Rectal smooth muscle tissue (tissue), 1 donor: ENCODE data around the gene FIGNL2.
"Not testable (repeated sequence)": the region's sequence is repeated elsewhere in the genome, so short reads cannot be mapped to it uniquely, and the experiment has no call there.

Source experiments
- H3K27ac ChIP-seq: one replicate; pipeline ENCODE4 v1.7.0; 2013; ENCODE audit warnings: low read depth, low read length, inconsistent platforms
- H3K27me3 ChIP-seq: one replicate; pipeline ENCODE4 v1.7.0; 2013; ENCODE audit warnings: low read length; ENCODE audit not compliant: control insufficient read depth, insufficient read depth
- H3K36me3 ChIP-seq: one replicate; pipeline ENCODE4 v1.7.0; 2013; ENCODE audit warnings: low read length; ENCODE audit not compliant: control insufficient read depth, insufficient read depth
- H3K4me1 ChIP-seq: one replicate; pipeline ENCODE4 v1.7.0; 2013; ENCODE audit warnings: low read length; ENCODE audit not compliant: control insufficient read depth, insufficient read depth
- H3K4me3 ChIP-seq: one replicate; pipeline ENCODE4 v1.7.0; 2013; ENCODE audit warnings: low read length
- H3K9ac ChIP-seq: one replicate; pipeline ENCODE4 v1.7.0; 2013; ENCODE audit warnings: low read length

Gene FIGNL2

GRCh38 chr12:51886021-51886710 is 37.6 kb upstream of the FIGNL2 start:
- Histone ChIP-seq H3K27ac (no peak overlapping the region), H3K27me3 (no peaks in the 10 kb centered on the region), H3K4me3 (no peak overlapping the region), H3K9ac (no peak overlapping the region), H3K4me1 (no peaks in the 10 kb centered on the region), H3K36me3 (no peaks in the 10 kb centered on the region)

- not testable (repeated sequence) for H3K9ac ChIP-seq, H3K36me3 ChIP-seq, H3K27ac ChIP-seq, H3K4me3 ChIP-seq, H3K27me3 ChIP-seq, H3K4me1 ChIP-seq
These were observed 36.9 kb upstream of the FIGNL2 start for GRCh38 chr12:51885294-51886020.

GRCh38 chr12:51884676-51885229 is 36.2 kb upstream of the FIGNL2 start:
- no peaks in the 10 kb centered on the region for H3K4me1 ChIP-seq
- no peaks in the 10 kb centered on the region for H3K36me3 ChIP-seq
- no peak overlapping the region for H3K27ac ChIP-seq
- no peak overlapping the region for H3K4me3 ChIP-seq
- H3K27me3 ChIP-seq = no peaks in the 10 kb centered on the region
- H3K9ac ChIP-seq = no peak overlapping the region

GRCh38 chr12:51883998-51884675 is 35.6 kb upstream of the FIGNL2 start:
- Histone ChIP-seq H3K9ac (no peak overlapping the region), H3K4me3 (no peak overlapping the region), H3K4me1 (no peaks in the 10 kb centered on the region), H3K27ac (no peak overlapping the region), H3K27me3 (no peaks in the 10 kb centered on the region), H3K36me3 (no peaks in the 10 kb centered on the region)

- H3K9ac ChIP-seq = no peak overlapping the region
These were observed 34.8 kb upstream of the FIGNL2 start for GRCh38 chr12:51883295-51883694.

GRCh38 chr12:51879102-51879501 is 30.6 kb upstream of the FIGNL2 start:
- Histone ChIP-seq H3K4me1 (no peaks in the 10 kb centered on the region), H3K27me3 (no peaks in the 10 kb centered on the region), H3K27ac (no peak overlapping the region), H3K4me3 (no peak overlapping the region), H3K9ac (no peak overlapping the region), H3K36me3 (no peaks in the 10 kb centered on the region)

More at GRCh38 chr12:51883295-51883694, 34.8 kb upstream of the FIGNL2 start:
- H3K4me3 ChIP-seq = no peak overlapping the region
- H3K4me1 ChIP-seq = no peaks in the 10 kb centered on the region
- H3K36me3 ChIP-seq = no peaks in the 10 kb centered on the region
- no peak overlapping the region for H3K27ac ChIP-seq
- H3K27me3 ChIP-seq = no peaks in the 10 kb centered on the region

- no peak overlapping the region for H3K27ac ChIP-seq
- no peaks in the 10 kb centered on the region for H3K36me3 ChIP-seq
- no peaks in the 10 kb centered on the region for H3K4me1 ChIP-seq
- no peak overlapping the region for H3K4me3 ChIP-seq
- no peak overlapping the region for H3K9ac ChIP-seq
- no peaks in the 10 kb centered on the region for H3K27me3 ChIP-seq
These were observed 26.0 kb upstream of the FIGNL2 start for GRCh38 chr12:51874486-51874885.

GRCh38 chr12:51874000-51874399 is 25.5 kb upstream of the FIGNL2 start:
- Histone ChIP-seq H3K4me1 (no peaks in the 10 kb centered on the region), H3K27ac (no peak overlapping the region), H3K36me3 (no peaks in the 10 kb centered on the region), H3K9ac (no peak overlapping the region), H3K27me3 (peaks cover under 1% of the 10 kb centered on the region), H3K4me3 (no peak overlapping the region)

GRCh38 chr12:51873251-51873994 is 24.9 kb upstream of the FIGNL2 start:
- Histone ChIP-seq H3K4me1 (no peaks in the 10 kb centered on the region), H3K27me3 (peaks cover 4% of the 10 kb centered on the region), H3K4me3 (no peak overlapping the region), H3K27ac (no peak overlapping the region), H3K36me3 (no peaks in the 10 kb centered on the region), H3K9ac (no peak overlapping the region)

- Histone ChIP-seq H3K27me3 (peaks cover 8% of the 10 kb centered on the region), H3K4me1 (no peaks in the 10 kb centered on the region), H3K4me3 (no peak overlapping the region), H3K27ac (no peak overlapping the region), H3K36me3 (no peaks in the 10 kb centered on the region), H3K9ac (no peak overlapping the region)
These were observed 24.1 kb upstream of the FIGNL2 start for GRCh38 chr12:51872689-51872981.

GRCh38 chr12:51871918-51872688 is 23.6 kb upstream of the FIGNL2 start:
- no peak overlapping the region for H3K4me3 ChIP-seq
- H3K27me3 ChIP-seq = peaks cover 8% of the 10 kb centered on the region
- no peaks in the 10 kb centered on the region for H3K36me3 ChIP-seq
- H3K9ac ChIP-seq = no peak overlapping the region
- H3K4me1 ChIP-seq = no peaks in the 10 kb centered on the region
- H3K27ac ChIP-seq = no peak overlapping the region
